ENCODE results near the gene RBM19. TPM values are rescaled to one million over a fixed set of nuclear protein-coding genes. Genes with fewer than 3 reads are reported as not detected.

Gene RBM19
- total and polyA plus RNA-seq, 2 donors (not counting 1 experiment from before 2014, with no cell fraction given): 10.5 to 16.5 TPM

DNA sequence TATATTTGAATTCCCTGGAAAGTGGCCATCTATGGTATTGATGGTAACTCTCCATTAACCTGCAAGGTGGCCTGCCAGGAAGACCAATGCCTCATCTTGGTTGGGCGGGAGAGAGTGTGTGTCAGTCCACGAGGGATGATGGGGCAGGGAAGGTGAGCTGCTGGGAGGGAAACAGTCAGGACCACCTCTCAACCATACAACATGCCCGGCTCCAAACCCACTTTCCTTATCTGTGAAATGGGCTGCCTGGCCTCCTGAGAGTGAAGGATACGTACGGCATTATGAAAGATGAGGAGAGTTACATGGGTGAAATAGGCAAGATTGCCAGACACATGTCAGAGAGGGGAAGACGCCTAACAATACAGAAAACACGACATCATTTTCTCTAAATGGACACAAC lies 70.9 kb downstream of the RBM19 start:
- no peaks in the 10 kb centered on the region for H3K9me3 ChIP-seq (ENCODE audit: control insufficient read depth, insufficient read depth, low read depth, low read length)
- no peak for TF ChIP-seq EZH2 (IDR thresholded peaks at IDR 0.05; ENCODE audit: low read length, missing control alignments)

DNA sequence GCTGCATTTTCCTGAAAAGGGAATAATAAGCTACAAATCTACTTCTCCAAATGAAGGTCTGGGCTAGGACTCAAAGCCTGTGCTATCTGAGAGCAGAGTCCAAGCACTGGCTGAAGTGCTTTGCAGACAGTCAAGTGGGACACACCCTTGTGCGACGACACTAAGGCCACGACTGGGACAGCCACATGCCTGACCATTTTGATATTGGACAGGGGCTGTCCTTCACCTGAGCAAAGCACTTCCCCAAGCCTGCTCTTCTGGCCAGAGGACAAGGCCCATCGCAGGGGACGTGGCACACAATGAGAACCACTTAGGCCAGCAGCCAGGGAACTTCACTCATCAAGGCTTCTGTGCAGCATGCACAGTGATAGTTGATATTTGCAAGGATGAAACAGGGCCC lies 71.4 kb downstream of the RBM19 start:
- Histone ChIP-seq H2AFZ (ENCODE audit: low read length) (no peak overlapping the region), H3K4me1 (ENCODE audit: control insufficient read depth, extremely low read depth, insufficient read depth, low read length) (no peaks in the 10 kb centered on the region), H3K27me3 (ENCODE audit: control insufficient read depth, insufficient read depth, low read length) (no peaks in the 10 kb centered on the region), H3K4me3 (replicated peaks in 1 of 4; ENCODE audit: control extremely low read depth in 1 of 4, insufficient read depth in 1 of 4, low read depth in 3 of 4, low read length in 4 of 4) (no peak overlapping the region), H3K79me2 (ENCODE audit: control insufficient read depth, insufficient read depth, low read length) (no peaks in the 10 kb centered on the region), H3K36me3 (ENCODE audit: control insufficient read depth, insufficient read depth, low read length) (no peaks in the 10 kb centered on the region), H4K20me1 (ENCODE audit: control insufficient read depth, extremely low read depth, insufficient read depth, low read length) (no peaks in the 10 kb centered on the region), H3K27ac (ENCODE audit: insufficient read depth, low read length) (no peak overlapping the region), H3K4me2 (ENCODE audit: extremely low read depth, insufficient read depth, low read length) (no peak overlapping the region), H3K9ac (ENCODE audit: insufficient read depth, low read length) (no peak overlapping the region), H3K9me3 (ENCODE audit: control insufficient read depth, insufficient read depth, low read depth, low read length) (no peaks in the 10 kb centered on the region)
- TF ChIP-seq, protein P1, sequence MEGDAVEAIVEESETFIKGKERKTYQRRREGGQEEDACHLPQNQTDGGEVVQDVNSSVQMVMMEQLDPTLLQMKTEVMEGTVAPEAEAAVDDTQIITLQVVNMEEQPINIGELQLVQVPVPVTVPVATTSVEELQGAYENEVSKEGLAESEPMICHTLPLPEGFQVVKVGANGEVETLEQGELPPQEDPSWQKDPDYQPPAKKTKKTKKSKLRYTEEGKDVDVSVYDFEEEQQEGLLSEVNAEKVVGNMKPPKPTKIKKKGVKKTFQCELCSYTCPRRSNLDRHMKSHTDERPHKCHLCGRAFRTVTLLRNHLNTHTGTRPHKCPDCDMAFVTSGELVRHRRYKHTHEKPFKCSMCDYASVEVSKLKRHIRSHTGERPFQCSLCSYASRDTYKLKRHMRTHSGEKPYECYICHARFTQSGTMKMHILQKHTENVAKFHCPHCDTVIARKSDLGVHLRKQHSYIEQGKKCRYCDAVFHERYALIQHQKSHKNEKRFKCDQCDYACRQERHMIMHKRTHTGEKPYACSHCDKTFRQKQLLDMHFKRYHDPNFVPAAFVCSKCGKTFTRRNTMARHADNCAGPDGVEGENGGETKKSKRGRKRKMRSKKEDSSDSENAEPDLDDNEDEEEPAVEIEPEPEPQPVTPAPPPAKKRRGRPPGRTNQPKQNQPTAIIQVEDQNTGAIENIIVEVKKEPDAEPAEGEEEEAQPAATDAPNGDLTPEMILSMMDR (conservative IDR thresholded peaks at IDR 0.05 in 1 of 2, IDR thresholded peaks at IDR 0.05 in 1 of 2; ENCODE audit: low read depth in 1 of 2, low read length in 2 of 2): no peak
- no peak for TF ChIP-seq EZH2 (IDR thresholded peaks at IDR 0.05; ENCODE audit: low read length, missing control alignments)
- DNase-seq (ENCODE audit: low read depth in 2 of 2): no peak

More for the DNA sequence above, 70.9 kb downstream of the RBM19 start:
- DNase-seq (ENCODE audit: low read depth in 2 of 2): no peak
- no peak overlapping the region for H2AFZ ChIP-seq (ENCODE audit: low read length)
- H3K27ac ChIP-seq (ENCODE audit: insufficient read depth, low read length): no peak overlapping the region
- H3K36me3 ChIP-seq (ENCODE audit: control insufficient read depth, insufficient read depth, low read length): no peaks in the 10 kb centered on the region
- H4K20me1 ChIP-seq (ENCODE audit: control insufficient read depth, extremely low read depth, insufficient read depth, low read length): no peaks in the 10 kb centered on the region
- no peaks in the 10 kb centered on the region for H3K4me1 ChIP-seq (ENCODE audit: control insufficient read depth, extremely low read depth, insufficient read depth, low read length)
- H3K9ac ChIP-seq (ENCODE audit: insufficient read depth, low read length): no peak overlapping the region
- H3K4me2 ChIP-seq (ENCODE audit: extremely low read depth, insufficient read depth, low read length): no peak overlapping the region
- no peaks in the 10 kb centered on the region for H3K27me3 ChIP-seq (ENCODE audit: control insufficient read depth, insufficient read depth, low read length)
- H3K4me3 ChIP-seq (replicated peaks in 1 of 4; ENCODE audit: control extremely low read depth in 1 of 4, insufficient read depth in 1 of 4, low read depth in 3 of 4, low read length in 4 of 4): no peak overlapping the region
- H3K79me2 ChIP-seq (ENCODE audit: control insufficient read depth, insufficient read depth, low read length): no peaks in the 10 kb centered on the region

DNA sequence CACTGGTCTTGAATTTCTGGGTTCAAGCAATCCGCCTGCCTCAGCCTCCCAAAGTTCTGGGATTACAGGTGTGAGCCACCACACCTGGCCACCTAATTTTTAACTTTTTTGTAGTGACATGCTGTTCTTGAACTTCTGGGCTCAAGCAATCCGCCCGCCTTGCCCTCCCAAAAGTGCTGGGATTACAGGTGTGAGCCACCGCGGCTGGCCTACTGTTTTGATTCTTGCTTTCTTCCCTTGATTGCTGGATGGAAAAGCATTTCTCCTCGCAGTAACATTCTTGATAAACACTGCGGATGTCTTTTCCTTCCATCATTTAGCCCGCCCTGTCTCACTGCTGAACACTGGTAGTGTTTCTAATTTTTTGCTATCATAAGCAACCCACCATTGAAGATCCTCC lies 72.9 kb downstream of the RBM19 start:
- no peaks in the 10 kb centered on the region for H3K27me3 ChIP-seq (ENCODE audit: control insufficient read depth, insufficient read depth, low read length)
- no peak overlapping the region for H3K9ac ChIP-seq (ENCODE audit: insufficient read depth, low read length)
- H3K4me3 ChIP-seq (replicated peaks in 1 of 4; ENCODE audit: control extremely low read depth in 1 of 4, insufficient read depth in 1 of 4, low read depth in 3 of 4, low read length in 4 of 4): no peak overlapping the region
- no peaks in the 10 kb centered on the region for H4K20me1 ChIP-seq (ENCODE audit: control insufficient read depth, extremely low read depth, insufficient read depth, low read length)
- H3K4me2 ChIP-seq (ENCODE audit: extremely low read depth, insufficient read depth, low read length): no peak overlapping the region
- H3K4me1 ChIP-seq (ENCODE audit: control insufficient read depth, extremely low read depth, insufficient read depth, low read length): no peaks in the 10 kb centered on the region
- no peak for TF ChIP-seq EZH2 (IDR thresholded peaks at IDR 0.05; ENCODE audit: low read length, missing control alignments)
- TF ChIP-seq, protein P1 (conservative IDR thresholded peaks at IDR 0.05 in 1 of 2, IDR thresholded peaks at IDR 0.05 in 1 of 2; ENCODE audit: low read depth in 1 of 2, low read length in 2 of 2): no peak
- no peak for DNase-seq (ENCODE audit: low read depth in 2 of 2)
- H2AFZ ChIP-seq (ENCODE audit: low read length): no peak overlapping the region
- no peaks in the 10 kb centered on the region for H3K9me3 ChIP-seq (ENCODE audit: control insufficient read depth, insufficient read depth, low read depth, low read length)
- H3K27ac ChIP-seq (ENCODE audit: insufficient read depth, low read length): no peak overlapping the region
- H3K79me2 ChIP-seq (ENCODE audit: control insufficient read depth, insufficient read depth, low read length): no peaks in the 10 kb centered on the region
- H3K36me3 ChIP-seq (ENCODE audit: control insufficient read depth, insufficient read depth, low read length): no peaks in the 10 kb centered on the region
